GM19238 (cell line): ENCODE data around the gene COPG1.
A peak's percentile ranks its signal among the peaks of the same experiment; 100 is the strongest.
"Not testable (repeated sequence)": the region's sequence is repeated elsewhere in the genome, so short reads cannot be mapped to it uniquely, and the experiment has no call there.

Experiments used
- DNase-seq: peaks from one replicate; pipeline ENCODE4 v3.0.0; 2011; ENCODE audit warnings: low spot score; ENCODE audit not compliant: insufficient read length

Gene COPG1

DNA sequence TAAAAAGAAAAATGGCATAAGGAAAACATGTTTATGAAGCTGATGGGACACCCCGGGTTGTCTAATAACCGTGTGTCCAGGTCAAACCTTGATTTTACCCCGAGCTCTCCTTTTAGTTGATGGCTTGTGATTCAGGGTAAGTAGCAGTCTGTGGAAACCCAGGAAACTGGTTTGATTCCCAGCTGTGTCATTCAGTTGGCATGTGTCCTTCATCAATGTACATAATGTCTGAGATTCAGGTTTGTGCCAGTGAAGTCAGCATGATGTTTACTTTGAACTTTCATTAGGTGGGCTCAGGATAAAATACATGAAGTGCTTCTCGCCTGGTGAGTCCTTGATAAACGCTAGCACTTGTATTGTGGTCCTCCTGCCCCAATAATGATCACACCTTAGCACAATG lies 4.3 kb upstream of the COPG1 start:
- no peak for DNase-seq

DNA sequence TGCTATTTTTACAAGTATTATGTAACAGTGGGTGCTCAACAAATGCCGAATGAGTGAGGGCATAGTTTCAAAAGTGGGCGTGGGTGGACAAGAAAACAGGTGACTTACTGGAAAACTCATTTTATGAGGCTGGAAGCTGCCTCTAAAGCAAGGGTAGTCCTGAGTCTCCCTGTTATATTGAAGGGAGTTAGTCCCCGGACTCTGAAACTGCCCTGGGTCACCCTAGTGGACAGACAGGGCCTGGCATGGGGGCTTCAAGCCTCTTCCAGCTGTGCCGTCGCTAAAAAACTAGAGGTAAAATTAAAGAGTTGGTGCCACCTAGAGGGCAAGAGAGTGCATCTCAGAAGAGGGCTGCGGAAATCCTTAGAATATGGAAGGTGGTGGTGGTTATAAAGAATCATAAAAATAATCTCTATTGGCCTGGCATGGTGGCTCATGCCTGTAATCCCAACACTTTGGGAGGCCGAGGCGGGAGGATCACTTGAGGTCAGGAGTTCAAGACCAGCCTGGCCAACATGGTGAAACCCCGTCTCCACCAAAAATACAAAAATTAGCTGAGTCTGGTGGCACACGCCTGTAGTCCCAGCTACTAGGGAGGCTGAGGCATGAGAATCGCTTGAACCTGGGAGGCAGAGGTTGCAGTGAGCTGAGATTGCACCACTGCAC lies 3.6 kb upstream of the COPG1 start:
- DNase-seq = peak; percentile 77

DNA sequence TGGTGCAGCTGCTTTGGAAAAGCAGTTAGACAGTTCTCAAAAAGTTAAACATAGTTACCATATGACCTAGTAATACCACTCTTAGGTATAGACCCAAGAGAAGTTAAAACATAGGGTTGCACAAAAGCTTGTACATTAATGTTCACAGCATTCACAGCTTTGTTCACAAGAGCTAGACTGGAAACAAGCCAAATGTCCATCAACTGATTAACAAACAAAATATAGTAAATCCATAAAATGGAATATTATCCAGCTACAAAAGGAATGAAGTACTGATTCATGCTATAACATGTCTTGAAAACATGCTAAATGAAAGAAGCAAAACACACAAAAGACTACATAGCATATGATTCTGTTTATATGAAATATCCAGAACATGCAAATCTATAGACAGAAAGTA lies 2.8 kb upstream of the COPG1 start:
- no peak for DNase-seq

DNA sequence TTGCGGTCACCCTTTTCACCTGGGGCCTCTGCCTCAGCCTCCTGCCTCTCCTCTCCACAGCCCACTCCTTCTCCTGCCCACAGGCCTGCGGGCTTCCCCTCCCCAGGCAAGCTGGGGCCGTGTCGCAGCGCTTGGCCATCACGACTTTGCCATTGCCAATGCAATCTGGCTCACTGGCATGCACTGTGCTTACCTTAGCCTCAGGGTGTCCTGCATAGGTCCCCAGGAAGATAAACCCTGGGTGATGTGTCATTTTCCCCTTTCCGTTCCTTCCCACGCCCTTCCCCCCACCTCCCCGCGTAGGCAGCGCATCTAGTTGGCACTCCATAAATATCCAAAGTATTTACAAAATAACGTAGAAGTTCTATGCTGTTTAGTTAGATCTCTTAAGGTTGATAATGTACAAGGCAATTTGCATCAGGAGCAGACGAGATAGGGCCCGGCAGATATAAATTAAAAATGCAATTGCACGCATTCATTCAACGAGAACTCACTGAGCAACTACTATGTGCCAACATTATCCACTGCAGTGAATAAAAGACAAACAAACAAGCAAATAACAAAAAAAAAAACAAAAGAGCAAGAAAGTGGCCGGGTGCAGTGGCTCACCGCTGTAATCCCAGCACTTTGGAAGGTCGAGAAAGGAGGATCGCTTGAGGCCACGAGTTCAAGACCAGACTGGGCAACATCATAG lies 973 bp upstream of the COPG1 start:
- DNase-seq = no peak

GRCh38 chr3:129252748-129253147 lies 3.3 kb downstream of the COPG1 start:
- DNase-seq = no peak

GRCh38 chr3:129254536-129255230 lies 5.3 kb downstream of the COPG1 start:
- DNase-seq = no peak

DNA sequence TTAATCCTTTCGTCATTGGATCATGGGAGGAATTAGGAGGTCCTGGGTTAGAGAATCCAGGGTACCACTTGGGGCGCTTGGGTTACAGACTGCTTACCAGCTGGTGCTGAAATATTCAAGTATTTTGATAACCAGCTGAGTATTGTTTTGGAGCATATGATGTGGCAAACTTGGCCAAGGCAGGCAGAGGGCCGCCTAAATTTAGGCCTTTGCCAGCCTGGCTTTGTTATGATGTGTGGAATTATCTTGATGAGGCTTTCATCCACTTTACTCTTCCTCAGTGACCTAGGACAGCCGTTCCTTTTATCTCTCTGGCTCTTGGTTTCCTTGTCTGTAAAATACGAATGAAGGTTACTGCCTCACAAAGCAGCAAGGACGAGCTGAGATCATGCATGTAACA lies 6.9 kb downstream of the COPG1 start:
- no peak for DNase-seq

DNA sequence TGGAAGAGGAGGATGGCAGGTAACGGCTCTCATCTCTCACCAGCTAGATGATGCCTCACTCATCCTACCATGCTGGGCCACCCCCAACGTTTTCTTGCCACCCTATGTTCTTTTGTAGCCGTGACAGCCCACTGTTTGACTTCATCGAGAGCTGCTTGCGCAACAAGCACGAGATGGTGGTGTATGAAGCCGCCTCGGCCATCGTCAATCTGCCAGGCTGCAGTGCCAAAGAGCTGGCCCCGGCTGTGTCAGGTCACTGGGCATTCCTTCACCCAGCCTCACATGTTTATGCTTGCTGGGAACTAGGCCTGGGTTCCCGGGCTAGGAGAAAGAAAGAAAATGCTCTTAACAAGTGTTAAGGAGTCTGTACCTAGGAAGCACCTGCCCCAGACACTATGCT lies 8.2 kb downstream of the COPG1 start:
- DNase-seq = no peak

- DNase-seq = no peak
These were observed 10.4 kb downstream of the COPG1 start for GRCh38 chr3:129259612-129260477.

- DNase-seq = no peak
These were observed 11.2 kb downstream of the COPG1 start for GRCh38 chr3:129260606-129261005.

- no peak for DNase-seq
These were observed 12.5 kb downstream of the COPG1 start for GRCh38 chr3:129261894-129262293.

GRCh38 chr3:129263161-129263910 lies 13.9 kb downstream of the COPG1 start:
- DNase-seq = no peak

DNA sequence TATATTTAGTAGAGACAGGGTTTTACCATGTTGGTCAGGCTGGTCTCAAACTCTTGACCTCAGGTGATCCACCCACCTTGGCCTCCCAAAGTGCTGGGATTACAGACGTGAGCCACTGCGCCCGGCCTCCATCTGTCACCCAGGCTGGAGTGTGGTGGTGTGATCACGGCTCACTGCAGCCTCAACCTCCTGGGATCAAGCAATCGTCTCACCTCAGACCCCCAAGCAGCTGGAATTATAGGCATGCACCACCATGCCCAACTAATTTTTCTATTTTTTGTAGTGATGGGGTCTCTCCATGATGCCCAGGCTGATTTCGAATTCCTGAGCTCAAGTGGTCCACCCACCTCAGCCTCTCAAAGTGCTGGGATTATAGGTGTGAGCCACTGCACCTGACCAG lies 15.6 kb downstream of the COPG1 start:
- not testable (repeated sequence) for DNase-seq

- DNase-seq = no peak
These were observed 17.2 kb downstream of the COPG1 start for GRCh38 chr3:129266651-129267050.

DNA sequence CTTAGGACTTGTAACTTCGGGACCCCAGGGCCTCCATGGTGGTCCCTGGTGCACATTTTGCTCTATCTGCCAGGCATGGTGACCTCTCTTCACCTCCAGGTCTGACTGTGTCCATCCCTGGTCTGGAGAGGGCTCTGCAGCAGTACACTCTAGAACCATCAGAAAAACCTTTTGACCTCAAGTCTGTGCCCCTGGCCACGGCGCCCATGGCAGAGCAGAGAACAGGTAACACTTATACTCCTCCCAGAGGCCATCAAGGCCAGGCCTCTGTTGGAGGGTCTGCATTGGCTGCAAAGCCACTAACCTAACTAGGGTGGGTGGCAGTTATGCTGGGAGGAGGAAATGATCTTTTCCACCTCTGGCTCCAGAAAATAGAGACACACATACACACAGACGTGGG lies 19.0 kb downstream of the COPG1 start:
- DNase-seq = no peak

DNA sequence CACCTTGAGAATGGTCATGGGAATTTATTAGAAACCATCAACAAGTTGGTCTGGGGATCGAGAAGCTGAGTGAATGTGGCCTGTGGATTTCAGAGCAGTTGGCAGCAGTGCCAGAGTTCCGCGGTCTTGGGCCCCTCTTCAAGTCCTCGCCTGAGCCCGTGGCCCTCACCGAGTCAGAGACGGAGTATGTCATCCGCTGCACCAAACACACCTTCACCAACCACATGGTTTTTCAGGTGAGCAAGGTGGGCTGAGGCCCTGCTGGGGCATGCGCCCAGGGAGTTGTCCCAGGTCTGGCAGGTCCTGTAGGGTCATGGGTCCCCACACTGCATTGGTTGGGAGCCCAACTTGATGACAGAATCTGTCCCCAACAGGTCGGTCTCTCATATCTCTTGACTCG lies 22.3 kb downstream of the COPG1 start:
- no peak for DNase-seq

DNA sequence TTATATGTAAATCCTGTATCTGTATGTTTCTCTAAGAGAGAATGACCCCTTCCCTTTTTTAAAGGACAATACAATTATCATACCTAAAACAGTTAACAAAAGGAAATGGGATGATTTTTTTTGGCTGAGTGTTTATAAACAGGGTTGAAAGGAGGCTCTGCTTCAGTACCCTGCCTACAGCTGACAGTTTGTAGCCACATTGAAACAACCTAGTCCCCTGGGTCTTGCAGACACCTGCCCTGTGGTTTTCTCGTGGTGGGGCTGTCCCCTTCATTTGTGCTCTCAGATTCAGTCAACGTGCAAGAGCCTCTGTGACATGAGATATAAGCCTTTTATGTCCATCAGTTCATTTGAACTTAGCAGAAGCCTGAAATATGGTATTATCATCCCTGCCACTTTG lies 27.0 kb downstream of the COPG1 start:
- peak; percentile 64 for DNase-seq

- no peak for DNase-seq
These were observed 28.4 kb downstream of the COPG1 start for GRCh38 chr3:129277829-129278271.

- DNase-seq = peak; percentile 68
These were observed 29.1 kb downstream of the COPG1 start, which contains the start of gene HMCES for GRCh38 chr3:129278439-129278965. Gene HMCES, plus strand, starts transcription at chr3:129278870. Its CDS starts 863 bp downstream, at chr3:129279733.
